Stomach smooth muscle (tissue), 2 donors: ENCODE measurements around the gene NSG2.
"Not testable (repeated sequence)": the region's sequence is repeated elsewhere in the genome, so short reads cannot be mapped to it uniquely, and the experiment has no call there.

Experiments used
- H3K27ac ChIP-seq: one replicate; pipeline ENCODE4 v1.7.0; 2013; ENCODE audit warnings: mild to moderate bottlenecking, low read length, inconsistent platforms
- H3K27me3 ChIP-seq, 2 donors: one replicate each; pipeline ENCODE4 v1.7.0; 2013; ENCODE audit warnings: low read length in 2 of 2; ENCODE audit not compliant: insufficient read depth in 2 of 2, control insufficient read depth in 1 of 2
- H3K36me3 ChIP-seq, 2 donors: one replicate each; pipeline ENCODE4 v1.7.0; 2013; ENCODE audit warnings: low read length in 2 of 2; ENCODE audit not compliant: control insufficient read depth in 2 of 2, insufficient read depth in 2 of 2
- H3K4me1 ChIP-seq: one replicate; pipeline ENCODE4 v1.7.0; 2013; ENCODE audit warnings: low read length; ENCODE audit not compliant: control insufficient read depth, insufficient read depth
- H3K4me3 ChIP-seq, 2 donors: one replicate each; pipeline ENCODE4 v1.7.0; 2013; ENCODE audit warnings: low read length in 2 of 2
- H3K9ac ChIP-seq, 2 donors: one replicate each; pipeline ENCODE4 v1.7.0; 2013; ENCODE audit warnings: low read length in 2 of 2, mild to moderate bottlenecking in 1 of 2
- H3K9me3 ChIP-seq, 2 donors: one replicate each; pipeline ENCODE4 v1.7.0; 2013; ENCODE audit warnings: low read length in 2 of 2; ENCODE audit not compliant: control insufficient read depth in 2 of 2
- donor health status: healthy.
- donor health status: Pancreatic carcinoma.

NSG2 gene

DNA sequence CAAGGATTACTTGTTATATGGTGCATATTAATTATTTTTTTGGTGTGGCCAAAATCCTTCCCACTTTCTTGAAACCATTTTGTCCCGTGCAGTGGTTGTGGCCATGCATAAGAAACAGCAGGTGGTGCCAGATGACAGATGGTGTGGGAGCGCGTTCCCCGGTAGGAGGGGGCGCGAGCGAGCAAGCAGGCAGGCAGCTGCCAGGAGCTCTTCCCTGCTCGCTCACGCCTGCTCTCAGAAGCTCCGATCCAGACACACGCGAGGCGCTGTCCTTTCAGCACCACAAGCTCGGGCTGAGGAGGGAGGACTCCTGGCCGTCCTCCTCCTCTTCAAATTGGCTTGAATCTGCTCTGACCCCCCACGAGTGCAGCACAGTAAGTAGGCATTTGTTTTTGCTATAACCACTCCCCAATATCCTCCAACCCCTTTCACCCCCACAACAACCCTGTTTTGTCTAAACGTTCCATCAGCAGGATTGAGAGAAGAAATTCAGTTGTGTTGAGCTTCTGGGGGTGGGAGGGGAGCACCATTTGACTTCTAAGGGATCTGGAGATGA is at the start of gene NSG2:
TSS of gene NSG2 (plus strand) at position 237 of the 556 bp plus-strand sequence. CDS start 1,050 bp downstream, outside the sequence.
- H3K4me3 ChIP-seq, result no peak within 1 kb of the TSS
- no peaks in the 10 kb centered on the region for H3K27me3 ChIP-seq
- H3K27ac ChIP-seq, result no peak within 1 kb of the TSS
- no peaks in the 10 kb centered on the region for H3K9me3 ChIP-seq
- H3K9ac ChIP-seq, result no peak within 1 kb of the TSS
- no peaks in the 10 kb centered on the region for H3K4me1 ChIP-seq
- H3K36me3 ChIP-seq, result no peaks in the 10 kb centered on the region

DNA sequence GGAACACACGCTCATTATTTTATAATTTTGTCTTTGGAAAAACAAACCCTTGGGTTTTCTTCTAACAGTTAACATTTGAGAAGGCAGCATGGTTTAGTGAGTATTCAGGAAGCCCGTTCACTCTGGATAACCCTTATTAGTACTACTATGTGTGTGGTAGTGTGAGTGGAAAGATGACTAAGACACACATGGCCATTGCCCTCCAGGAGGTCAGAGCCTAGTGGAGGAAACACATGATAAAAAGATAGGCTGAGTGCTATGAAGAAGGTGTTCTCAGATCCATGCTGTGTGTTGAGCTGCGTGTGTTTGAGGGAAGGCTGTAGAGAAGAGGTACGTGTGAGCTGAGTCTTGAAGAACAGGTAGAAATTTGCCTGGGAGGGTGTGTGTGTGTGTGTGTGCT is 48.2 kb upstream of the NSG2 start:
- Histone ChIP-seq H3K9ac (no peak overlapping the region), H3K27me3 (no peaks in the 10 kb centered on the region), H3K4me1 (no peaks in the 10 kb centered on the region), H3K27ac (no peak overlapping the region), H3K9me3 (no peaks in the 10 kb centered on the region), H3K36me3 (no peaks in the 10 kb centered on the region), H3K4me3 (no peak overlapping the region)

DNA sequence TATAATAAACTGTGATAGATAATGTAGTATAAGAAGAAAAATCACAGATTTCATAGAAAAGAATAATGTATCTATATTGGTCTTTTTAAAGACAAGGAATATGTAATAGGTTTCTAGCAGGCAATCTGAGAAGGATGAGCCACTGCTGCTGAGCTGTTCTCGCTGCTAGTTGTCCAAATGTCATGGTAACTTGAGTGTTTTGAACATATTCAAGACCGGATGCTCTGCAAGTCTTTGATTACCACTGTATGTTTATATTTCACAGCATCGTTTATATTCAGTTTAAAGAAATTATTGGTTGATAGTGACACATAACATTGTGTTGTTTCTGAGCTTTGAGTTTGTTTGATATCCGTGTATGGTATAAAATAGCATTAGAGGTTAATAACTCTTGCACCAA is 47.0 kb upstream of the NSG2 start:
- Histone ChIP-seq H3K27ac (no peak overlapping the region), H3K9me3 (no peaks in the 10 kb centered on the region), H3K27me3 (no peaks in the 10 kb centered on the region), H3K36me3 (no peaks in the 10 kb centered on the region), H3K4me3 (no peak overlapping the region), H3K4me1 (no peaks in the 10 kb centered on the region), H3K9ac (no peak overlapping the region)

DNA sequence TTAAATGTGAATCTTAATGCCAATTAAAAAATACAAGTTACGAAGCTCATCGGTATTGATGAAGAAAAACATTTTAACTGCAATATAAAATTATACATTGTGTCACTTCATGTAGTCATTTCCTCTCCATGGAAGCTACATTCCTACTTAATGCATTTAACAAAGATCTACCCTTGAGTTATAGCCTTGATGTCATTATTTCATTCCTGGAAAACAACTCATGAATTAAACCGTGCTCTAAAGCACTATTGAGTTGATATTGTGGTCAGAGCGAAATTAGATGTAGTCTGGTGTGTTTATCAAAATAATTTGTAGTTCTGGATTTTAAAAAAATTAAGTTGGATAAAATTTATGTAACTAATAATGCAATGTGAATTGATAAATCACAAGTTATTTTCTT is 45.4 kb upstream of the NSG2 start:
- H3K36me3 ChIP-seq, result no peaks in the 10 kb centered on the region
- no peak overlapping the region for H3K9ac ChIP-seq
- H3K27me3 ChIP-seq, result no peaks in the 10 kb centered on the region
- no peak overlapping the region for H3K4me3 ChIP-seq
- no peaks in the 10 kb centered on the region for H3K9me3 ChIP-seq
- no peak overlapping the region for H3K27ac ChIP-seq
- H3K4me1 ChIP-seq, result no peaks in the 10 kb centered on the region

GRCh38 chr5:174003795-174004194 is 41.7 kb upstream of the NSG2 start:
- Histone ChIP-seq H3K4me3 (no peak overlapping the region), H3K27me3 (no peaks in the 10 kb centered on the region), H3K36me3 (no peaks in the 10 kb centered on the region), H3K27ac (no peak overlapping the region), H3K4me1 (no peaks in the 10 kb centered on the region), H3K9me3 (no peaks in the 10 kb centered on the region), H3K9ac (no peak overlapping the region)

- H3K9ac ChIP-seq, result no peak overlapping the region
- no peaks in the 10 kb centered on the region for H3K4me1 ChIP-seq
- H3K36me3 ChIP-seq, result no peaks in the 10 kb centered on the region
- H3K27me3 ChIP-seq, result no peaks in the 10 kb centered on the region
- no peaks in the 10 kb centered on the region for H3K9me3 ChIP-seq
- no peak overlapping the region for H3K4me3 ChIP-seq
- no peak overlapping the region for H3K27ac ChIP-seq
Observed at GRCh38 chr5:174008922-174009321, 36.6 kb upstream of the NSG2 start.

DNA sequence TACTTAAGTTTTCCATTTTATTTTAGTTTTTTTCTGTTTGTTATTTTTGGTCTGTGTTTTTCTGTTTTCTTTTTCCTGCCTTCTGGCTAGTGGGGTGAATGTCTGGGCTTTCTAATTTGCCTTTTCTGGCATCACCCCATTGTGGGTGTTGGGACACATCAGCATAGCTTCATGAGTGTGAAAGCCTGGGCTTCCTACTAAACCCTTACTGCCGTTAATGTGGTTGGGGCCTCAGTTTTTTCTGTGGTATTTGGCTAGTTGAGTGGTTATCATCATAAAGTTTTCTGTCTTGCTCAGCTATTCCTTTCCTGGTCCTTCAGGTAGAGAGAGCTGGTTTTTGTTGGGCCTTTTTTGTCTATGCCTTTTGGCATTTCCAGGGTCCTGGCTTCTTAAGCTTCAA is 35.1 kb upstream of the NSG2 start:
- no peaks in the 10 kb centered on the region for H3K4me1 ChIP-seq
- no peaks in the 10 kb centered on the region for H3K9me3 ChIP-seq
- no peaks in the 10 kb centered on the region for H3K36me3 ChIP-seq
- no peak overlapping the region for H3K27ac ChIP-seq
- no peak overlapping the region for H3K9ac ChIP-seq
- H3K4me3 ChIP-seq, result no peak overlapping the region
- H3K27me3 ChIP-seq, result no peaks in the 10 kb centered on the region

GRCh38 chr5:174011441-174011840 is 34.1 kb upstream of the NSG2 start:
- H3K36me3 ChIP-seq, result no peaks in the 10 kb centered on the region
- no peaks in the 10 kb centered on the region for H3K9me3 ChIP-seq
- no peak overlapping the region for H3K27ac ChIP-seq
- H3K27me3 ChIP-seq, result no peaks in the 10 kb centered on the region
- no peaks in the 10 kb centered on the region for H3K4me1 ChIP-seq
- no peak overlapping the region for H3K9ac ChIP-seq
- H3K4me3 ChIP-seq, result no peak overlapping the region

- H3K27ac ChIP-seq, H3K9ac ChIP-seq, H3K9me3 ChIP-seq, H3K4me3 ChIP-seq, H3K4me1 ChIP-seq, H3K36me3 ChIP-seq, H3K27me3 ChIP-seq: not testable (repeated sequence)
Observed at GRCh38 chr5:174020069-174020927, 25.2 kb upstream of the NSG2 start.

- no peak overlapping the region for H3K9ac ChIP-seq
- H3K4me1 ChIP-seq, result no peaks in the 10 kb centered on the region
- H3K36me3 ChIP-seq, result no peaks in the 10 kb centered on the region
- H3K27ac ChIP-seq, result no peak overlapping the region
- no peaks in the 10 kb centered on the region for H3K9me3 ChIP-seq
- H3K4me3 ChIP-seq, result no peak overlapping the region
- peaks cover 2 to 3% of the 10 kb centered on the region in 2 donors for H3K27me3 ChIP-seq
Observed at GRCh38 chr5:174020928-174021304, 24.6 kb upstream of the NSG2 start.

- no peaks in the 10 kb centered on the region for H3K9me3 ChIP-seq
- no peak overlapping the region for H3K4me3 ChIP-seq
- H3K27me3 ChIP-seq, result peaks cover 2 to 3% of the 10 kb centered on the region in 2 donors
- H3K36me3 ChIP-seq, result no peaks in the 10 kb centered on the region
- no peaks in the 10 kb centered on the region for H3K4me1 ChIP-seq
- no peak overlapping the region for H3K9ac ChIP-seq
- H3K27ac ChIP-seq, result no peak overlapping the region
Observed at GRCh38 chr5:174022384-174023095, 23.0 kb upstream of the NSG2 start.
